Vagina (tissue), 2 donors: Measurements from ENCODE around the gene SLC16A2. TPM values are rescaled to one million over a fixed set of nuclear protein-coding genes. Genes with fewer than 3 reads are reported as not detected.
A peak's percentile ranks its signal among the peaks of the same experiment; 100 is the strongest.
"Not testable (repeated sequence)": the region's sequence is repeated elsewhere in the genome, so short reads cannot be mapped to it uniquely, and the experiment has no call there.

Experiments used
- DNase-seq, 2 donors: peaks; one replicate each; pipeline ENCODE4 v3.0.0-alpha.2; 2017; ENCODE audit errors: extremely low spot score in 2 of 2
- H3K27ac ChIP-seq: fragments of 200-600 bp; sonication (generic); one replicate; pipeline ENCODE4 v1.5.1; 2019
- H3K27me3 ChIP-seq: fragments of 200-600 bp; sonication (generic); one replicate; pipeline ENCODE4 v1.5.1; 2019
- H3K36me3 ChIP-seq, 2 donors: fragments of 200-600 bp; sonication (generic); one replicate each; pipeline ENCODE4 v1.5.1; 2017 to 2019
- H3K4me1 ChIP-seq: fragments of 200-600 bp; sonication (generic); one replicate; pipeline ENCODE4 v1.5.1; 2019
- H3K4me3 ChIP-seq, 2 donors: fragments of 200-600 bp; sonication (generic); 1 replicate in 1 of 2; 2 replicates in 1 of 2; pipeline ENCODE4 v1.5.1; 2016 to 2019
- H3K9me3 ChIP-seq: fragments of 200-600 bp; sonication (generic); one replicate; pipeline ENCODE4 v1.5.1; 2019
- POLR2A ChIP-seq, 2 donors: fragments of 450-650 bp; IDR thresholded peaks; one replicate each; pipeline ENCODE4 v1.6.1; 2017; ENCODE audit warnings: antibody characterized with exemption in 2 of 2, mild to moderate bottlenecking in 2 of 2, moderate library complexity in 2 of 2
- POLR2AphosphoS5 ChIP-seq, 2 donors: sonication (generic); formaldehyde crosslinking; IDR thresholded peaks; one replicate each; pipeline ENCODE4 v1.9.0; 2017; ENCODE audit warnings: antibody characterized with exemption in 2 of 2, mild to moderate bottlenecking in 2 of 2, low read depth in 1 of 2; ENCODE audit not compliant: insufficient read depth in 1 of 2
- intact Hi-C: fragments of 100-400 bp; cut with DNase I; formaldehyde crosslinking; loops from one replicate; pipeline ENCODE4 v1.15.1; 2023
- total RNA-seq: library from RNA; depleted of rRNA; stranded (reverse); fragments of >200 nt; gene quantifications from one replicate; pipeline ENCODE4 v1.2.3, GENCODE V29; 2016
- TF ChIP-seq, protein P1 (sequence below), 3 experiments: fragments of 450-650 bp in 2 of 3; fragments of 200-600 bp in 1 of 3; sonication (generic) in 1 of 3; IDR thresholded peaks; one replicate each; pipeline ENCODE4 v1.5.1; 2017 to 2019; ENCODE audit warnings: antibody characterized with exemption in 3 of 3, mild to moderate bottlenecking in 2 of 3, moderate library complexity in 2 of 3

The SLC16A2 gene
- total RNA-seq, 1 donor from 2014 or later: 6.9 TPM

DNA sequence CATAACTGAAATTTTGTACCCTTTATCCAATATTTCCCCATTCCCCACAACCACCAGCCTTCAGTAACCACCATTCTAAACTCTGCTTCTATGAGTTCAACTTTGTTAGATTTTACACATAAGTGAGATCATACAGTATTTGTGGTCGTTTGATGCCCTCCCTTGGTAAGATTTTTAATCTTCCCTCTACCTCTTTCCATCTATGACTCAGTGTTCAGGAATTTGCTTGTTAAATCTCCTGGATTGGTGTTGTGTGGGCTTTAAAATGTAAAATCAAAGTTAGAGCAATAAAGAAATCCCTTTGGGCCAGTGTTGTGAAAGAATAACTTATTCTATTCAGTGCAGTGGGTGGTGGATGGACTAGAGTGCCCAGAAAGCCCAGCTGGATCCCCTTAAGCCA lies 37.4 kb downstream of the SLC16A2 start:
- no peaks in the 10 kb centered on the region for H3K9me3 ChIP-seq
- H3K27ac ChIP-seq: no peak overlapping the region
- no peaks in the 10 kb centered on the region for H3K4me1 ChIP-seq
- DNase-seq: no peak
- no peak overlapping the region for H3K4me3 ChIP-seq
- intact Hi-C loops: no loop called here
- no peaks in the 10 kb centered on the region for H3K36me3 ChIP-seq
- no peaks in the 10 kb centered on the region for H3K27me3 ChIP-seq
- TF ChIP-seq POLR2AphosphoS5 (IDR thresholded peaks at IDR 0.05; ENCODE audit: insufficient read depth in 1 of 2, low read depth in 1 of 2) (no peak), POLR2A (IDR thresholded peaks at IDR 0.05) (no peak)
- TF ChIP-seq, protein P1, sequence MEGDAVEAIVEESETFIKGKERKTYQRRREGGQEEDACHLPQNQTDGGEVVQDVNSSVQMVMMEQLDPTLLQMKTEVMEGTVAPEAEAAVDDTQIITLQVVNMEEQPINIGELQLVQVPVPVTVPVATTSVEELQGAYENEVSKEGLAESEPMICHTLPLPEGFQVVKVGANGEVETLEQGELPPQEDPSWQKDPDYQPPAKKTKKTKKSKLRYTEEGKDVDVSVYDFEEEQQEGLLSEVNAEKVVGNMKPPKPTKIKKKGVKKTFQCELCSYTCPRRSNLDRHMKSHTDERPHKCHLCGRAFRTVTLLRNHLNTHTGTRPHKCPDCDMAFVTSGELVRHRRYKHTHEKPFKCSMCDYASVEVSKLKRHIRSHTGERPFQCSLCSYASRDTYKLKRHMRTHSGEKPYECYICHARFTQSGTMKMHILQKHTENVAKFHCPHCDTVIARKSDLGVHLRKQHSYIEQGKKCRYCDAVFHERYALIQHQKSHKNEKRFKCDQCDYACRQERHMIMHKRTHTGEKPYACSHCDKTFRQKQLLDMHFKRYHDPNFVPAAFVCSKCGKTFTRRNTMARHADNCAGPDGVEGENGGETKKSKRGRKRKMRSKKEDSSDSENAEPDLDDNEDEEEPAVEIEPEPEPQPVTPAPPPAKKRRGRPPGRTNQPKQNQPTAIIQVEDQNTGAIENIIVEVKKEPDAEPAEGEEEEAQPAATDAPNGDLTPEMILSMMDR (IDR thresholded peaks at IDR 0.05): no peak

DNA sequence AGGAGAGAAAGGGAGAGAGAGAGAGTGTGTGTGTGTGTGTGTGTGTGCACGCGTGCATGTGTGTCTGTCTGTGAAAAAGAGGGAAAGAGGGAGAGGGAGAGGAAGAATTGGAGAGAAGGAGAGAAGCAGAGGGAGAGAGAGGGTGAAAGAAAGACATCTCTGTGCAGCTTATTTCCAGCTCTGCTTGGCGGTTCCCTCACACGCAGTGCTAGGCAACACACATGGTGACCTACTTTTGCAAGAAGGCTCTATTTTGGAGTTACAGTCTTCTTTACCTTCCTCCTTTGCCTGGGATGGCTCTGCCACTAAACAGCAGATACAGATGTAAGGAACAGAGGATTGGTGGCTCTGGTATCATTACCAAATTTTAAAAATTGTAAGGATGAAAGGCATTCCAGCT lies 40.1 kb downstream of the SLC16A2 start:
- H3K27ac ChIP-seq: no peak overlapping the region
- no peak overlapping the region for H3K4me3 ChIP-seq
- no peaks in the 10 kb centered on the region for H3K36me3 ChIP-seq
- no peaks in the 10 kb centered on the region for H3K9me3 ChIP-seq
- intact Hi-C loops: no loop called here
- no peaks in the 10 kb centered on the region for H3K27me3 ChIP-seq
- H3K4me1 ChIP-seq: no peaks in the 10 kb centered on the region
- peak in 1 of 2 donors; percentile 34 for DNase-seq
- TF ChIP-seq POLR2AphosphoS5 (IDR thresholded peaks at IDR 0.05; ENCODE audit: insufficient read depth in 1 of 2, low read depth in 1 of 2) (no peak), POLR2A (IDR thresholded peaks at IDR 0.05) (no peak)
- TF ChIP-seq, protein P1 (IDR thresholded peaks at IDR 0.05): no peak

DNA sequence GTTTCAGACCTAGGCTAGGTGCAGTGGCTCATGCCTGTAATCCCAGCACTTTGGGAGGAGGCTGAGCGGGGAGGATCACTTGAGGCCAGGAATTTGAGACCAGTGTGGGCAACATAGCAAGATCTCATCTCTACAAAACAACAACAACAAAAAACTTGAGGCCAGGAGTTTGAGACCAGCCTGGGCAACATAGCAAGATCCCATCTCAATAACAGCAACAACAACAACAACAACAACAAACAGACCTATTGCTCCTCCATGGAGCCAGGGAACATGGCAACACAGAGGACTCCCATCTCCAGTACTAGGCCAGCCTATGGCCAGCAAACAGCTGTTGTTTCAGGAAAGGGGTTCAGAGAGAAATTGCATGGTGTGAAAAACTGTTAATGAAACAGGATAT lies 43.4 kb downstream of the SLC16A2 start:
- no peaks in the 10 kb centered on the region for H3K9me3 ChIP-seq
- no peaks in the 10 kb centered on the region for H3K4me1 ChIP-seq
- DNase-seq: peak in 1 of 2 donors; percentile 22
- no peaks in the 10 kb centered on the region for H3K36me3 ChIP-seq
- TF ChIP-seq POLR2AphosphoS5 (IDR thresholded peaks at IDR 0.05; ENCODE audit: insufficient read depth in 1 of 2, low read depth in 1 of 2): no peak
- TF ChIP-seq POLR2A (IDR thresholded peaks at IDR 0.05): no peak
- TF ChIP-seq, protein P1 (IDR thresholded peaks at IDR 0.05): no peak
- no peak overlapping the region for H3K27ac ChIP-seq
- intact Hi-C loops: no loop called here
- H3K27me3 ChIP-seq: no peaks in the 10 kb centered on the region
- no peak overlapping the region for H3K4me3 ChIP-seq

DNA sequence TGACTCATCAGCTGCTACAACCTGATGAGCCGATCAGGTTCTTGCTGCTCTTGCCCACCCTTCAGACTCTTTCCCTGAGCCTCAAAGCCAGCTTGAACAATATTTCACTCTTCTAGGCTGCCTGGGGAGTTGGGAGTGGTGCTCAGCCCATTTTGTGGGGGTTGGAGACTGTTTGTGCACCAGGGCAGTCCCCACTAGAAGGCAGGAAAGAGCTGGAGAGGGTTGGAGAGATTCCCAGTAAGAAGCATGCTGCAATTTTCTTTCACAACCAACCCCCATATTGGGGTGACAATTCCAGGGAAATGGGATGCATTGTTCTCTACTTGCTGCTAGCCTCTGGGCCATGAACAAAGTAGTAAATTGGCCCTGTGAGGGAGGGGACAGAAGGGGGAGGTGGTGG lies 44.1 kb downstream of the SLC16A2 start:
- TF ChIP-seq POLR2A (IDR thresholded peaks at IDR 0.05) (no peak), POLR2AphosphoS5 (IDR thresholded peaks at IDR 0.05; ENCODE audit: insufficient read depth in 1 of 2, low read depth in 1 of 2) (no peak)
- TF ChIP-seq, protein P1 (IDR thresholded peaks at IDR 0.05): no peak
- no peaks in the 10 kb centered on the region for H3K27me3 ChIP-seq
- no peaks in the 10 kb centered on the region for H3K36me3 ChIP-seq
- no peak for DNase-seq
- intact Hi-C loops: no loop called here
- no peak overlapping the region for H3K4me3 ChIP-seq
- H3K9me3 ChIP-seq: no peaks in the 10 kb centered on the region
- H3K4me1 ChIP-seq: no peaks in the 10 kb centered on the region
- no peak overlapping the region for H3K27ac ChIP-seq

DNA sequence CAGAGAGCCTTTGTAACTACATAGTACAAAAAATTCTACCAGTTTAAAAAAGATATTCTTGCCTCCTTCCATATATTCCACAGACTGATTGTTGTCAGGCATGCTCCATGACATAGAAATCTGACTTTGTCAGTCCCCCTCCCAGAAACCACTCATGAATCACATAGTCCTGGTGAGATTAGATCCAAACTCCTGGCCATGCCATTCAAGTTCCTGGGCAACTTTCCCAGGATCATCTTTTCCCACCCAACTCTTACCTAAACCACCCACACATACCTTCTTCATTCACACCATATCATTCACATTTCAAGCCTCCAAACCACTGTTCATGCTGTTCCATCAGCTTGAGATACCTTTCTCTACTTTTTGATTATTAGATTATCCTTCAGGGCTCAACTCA lies 46.4 kb downstream of the SLC16A2 start:
- H3K9me3 ChIP-seq: no peaks in the 10 kb centered on the region
- no peaks in the 10 kb centered on the region for H3K4me1 ChIP-seq
- intact Hi-C loops: no loop called here
- no peaks in the 10 kb centered on the region for H3K27me3 ChIP-seq
- no peak for DNase-seq
- TF ChIP-seq POLR2A (IDR thresholded peaks at IDR 0.05): no peak
- TF ChIP-seq, protein P1 (IDR thresholded peaks at IDR 0.05): no peak
- TF ChIP-seq POLR2AphosphoS5 (IDR thresholded peaks at IDR 0.05; ENCODE audit: insufficient read depth in 1 of 2, low read depth in 1 of 2): no peak
- H3K27ac ChIP-seq: no peak overlapping the region
- H3K4me3 ChIP-seq: no peak overlapping the region
- no peaks in the 10 kb centered on the region for H3K36me3 ChIP-seq

DNA sequence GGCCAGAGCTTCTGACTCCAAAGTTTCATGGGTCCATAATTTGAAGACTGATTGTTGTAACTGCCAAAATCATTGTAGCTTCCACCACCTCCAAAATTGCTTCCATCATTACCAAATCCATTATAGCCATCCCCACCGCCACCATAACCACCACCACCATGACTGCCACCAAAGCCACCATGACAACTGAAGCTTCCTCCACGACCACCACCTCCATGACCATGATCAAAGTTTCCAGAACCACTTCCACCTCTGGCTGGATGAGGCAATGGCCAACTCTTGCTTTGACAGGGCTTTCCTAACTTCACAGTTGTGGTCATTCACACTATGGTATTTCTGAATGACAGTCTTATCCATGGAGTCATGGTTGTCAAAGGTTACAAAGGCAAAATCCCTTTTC lies 51.8 kb downstream of the SLC16A2 start:
- H3K4me1 ChIP-seq, H3K27me3 ChIP-seq, H3K27ac ChIP-seq, H3K4me3 ChIP-seq, H3K9me3 ChIP-seq, H3K36me3 ChIP-seq, intact Hi-C loops, DNase-seq: not testable (repeated sequence)
